Measurements from ENCODE around the gene PSEN1. TPM values are rescaled to one million over a fixed set of nuclear protein-coding genes. Genes with fewer than 3 reads are reported as not detected.

Gene PSEN1
- total and polyA plus RNA-seq, 2 of the 8 experiments (the other 6 are each of a cell fraction or from before 2014, with no cell fraction given), result 10.1 to 38.7 TPM

- Histone ChIP-seq H4K20me1 (replicated peaks in 1 of 2; ENCODE audit: control insufficient read depth in 1 of 2, insufficient read depth in 2 of 2, low read length in 2 of 2) (peaks cover 0 to 3% of the 10 kb centered on the region in 2 experiments), H2BK120ac (replicated peaks; ENCODE audit: low read depth, low read length) (no peak overlapping the region), H3K36me3 (ENCODE audit: control insufficient read depth in 2 of 4, insufficient read depth in 4 of 4, low read length in 3 of 4) (no peaks in the 10 kb centered on the region), H3K14ac (ENCODE audit: insufficient read length) (no peak overlapping the region), H2BK20ac (ENCODE audit: low read length) (no peak overlapping the region), H3K4me3 (ENCODE audit: extremely low read depth in 1 of 4, insufficient read depth in 2 of 4, low read depth in 3 of 4, low read length in 4 of 4) (peak overlapping the region in 2 of 4 experiments; percentile 54 to 58; a peak in 3 of 8 replicates), H3K4me2 (ENCODE audit: insufficient read depth in 1 of 2, low read depth in 2 of 2, low read length in 2 of 2) (peak overlapping the region; percentile 61 to 76; a peak in 3 of 4 replicates), H3K27me3 (replicated peaks in 1 of 4; ENCODE audit: control insufficient read depth in 3 of 4, extremely low read depth in 1 of 4, insufficient read depth in 3 of 4, low read length in 3 of 4) (peaks cover 0 to 4% (median 2%) of the 10 kb centered on the region in 4 experiments; a peak in 4 of 7 replicates), H3K9me3 (ENCODE audit: insufficient read depth in 2 of 2, low read depth in 1 of 2, low read length in 1 of 2) (no peaks in the 10 kb centered on the region), H2BK5ac (ENCODE audit: low read depth, low read length) (no peak overlapping the region), H2BK15ac (ENCODE audit: low read length) (no peak overlapping the region), H3K79me1 (ENCODE audit: low read depth, low read length) (peaks cover 2% of the 10 kb centered on the region; the same call in 1 of the 2 replicates), H3K56ac (replicated peaks; ENCODE audit: insufficient read length, low read depth, low read length) (no peak overlapping the region), H2BK12ac (ENCODE audit: low read depth, low read length) (no peak overlapping the region), H3K27ac (ENCODE audit: low read depth, low read length) (no peak overlapping the region), H3K23ac (ENCODE audit: insufficient read length) (no peak overlapping the region), H3K4ac (replicated peaks; ENCODE audit: insufficient read length, low read depth, low read length) (no peak overlapping the region), H2AFZ (ENCODE audit: low read length) (no peak overlapping the region), H4K5ac (ENCODE audit: insufficient read length, low read depth, low read length) (no peak overlapping the region), H3K18ac (ENCODE audit: extremely low read depth, low read length) (no peak overlapping the region), H3K79me2 (ENCODE audit: control insufficient read depth in 1 of 2, insufficient read depth in 2 of 2, low read length in 2 of 2) (peaks cover 0 to 7% of the 10 kb centered on the region in 2 experiments; a peak in 2 of 4 replicates), H4K91ac (replicated peaks; ENCODE audit: insufficient read length, low read length) (no peak overlapping the region), H3K23me2 (ENCODE audit: low read depth, low read length) (peaks cover under 1% of the 10 kb centered on the region; the same call in 1 of the 2 replicates), H4K8ac (ENCODE audit: extremely low read depth, insufficient read depth, low read length) (no peak overlapping the region), H3K4me1 (replicated peaks in 1 of 4; ENCODE audit: control insufficient read depth in 3 of 4, insufficient read depth in 4 of 4, low read length in 3 of 4) (peaks cover 0 to 16% (median 9%) of the 10 kb centered on the region in 4 experiments; a peak in 5 of 7 replicates), H3K9ac (replicated peaks in 1 of 4; ENCODE audit: extremely low read depth in 1 of 4, low read depth in 3 of 4, low read length in 3 of 4) (no peak overlapping the region), H2AK5ac (ENCODE audit: low read depth, low read length) (no peak overlapping the region)
- DNase-seq (ENCODE audit: low read depth in 1 of 2, low spot score in 2 of 2), result no peak
- no peak for FAIRE-seq
- POLR2A ChIA-PET (ENCODE audit: partially characterized antibody), result interaction anchor here (0.6 to 1.1 kb wide), 3 partner anchors 9 to 187 kb away, joined by 3 to 5 read pairs (median 3); partner anchors contain the start of gene RBM25
- CTCF ChIA-PET (ENCODE audit: partially characterized antibody), result interaction anchor here (1.6 to 5.8 kb wide), 2 partner anchors 13 to 228 kb away, joined by 3 to 35 read pairs; no protein-coding TSS in a partner anchor
- WGBS, 2 experiments (ENCODE audit: extremely low coverage in 1 of 2, insufficient coverage in 1 of 2, insufficient read length in 1 of 2, insufficient replicate concordance in 2 of 2, low coverage in 1 of 2, low lambda C conversion rate in 2 of 2, missing lambda C conversion rate in 1 of 2), result 91% methylated on average over 14 of the region's 14 CpGs; no CpG with 5 or more reads in 1 of the 2 experiments
- TF ChIP-seq ZNF274 (IDR thresholded peaks at IDR 0.05; ENCODE audit: borderline replicate concordance, extremely low read depth, low read length), result no peak
- TF ChIP-seq BACH1 (IDR thresholded peaks at IDR 0.05; ENCODE audit: low read length), result no peak
- TF ChIP-seq RAD21 (IDR thresholded peaks at IDR 0.05 in 1 of 2, conservative IDR thresholded peaks at IDR 0.05 in 1 of 2; ENCODE audit: low read depth in 2 of 2, low read length in 2 of 2), result no peak
- TF ChIP-seq MAFK (IDR thresholded peaks at IDR 0.05; ENCODE audit: low read depth, low read length), result no peak
- TF ChIP-seq RBBP5 (IDR thresholded peaks at IDR 0.05; ENCODE audit: borderline replicate concordance, low read depth, low read length), result no peak
Measured at GRCh38 chr14:73244541-73245290, 108.4 kb downstream of the PSEN1 start.

Measured in H1 (cell line).